ENCODE results near the gene KCNN1.

GRCh38 chr19:17996826-17997316 lies 30.0 kb downstream of the KCNN1 start:
- TF ChIP-seq, protein P1, sequence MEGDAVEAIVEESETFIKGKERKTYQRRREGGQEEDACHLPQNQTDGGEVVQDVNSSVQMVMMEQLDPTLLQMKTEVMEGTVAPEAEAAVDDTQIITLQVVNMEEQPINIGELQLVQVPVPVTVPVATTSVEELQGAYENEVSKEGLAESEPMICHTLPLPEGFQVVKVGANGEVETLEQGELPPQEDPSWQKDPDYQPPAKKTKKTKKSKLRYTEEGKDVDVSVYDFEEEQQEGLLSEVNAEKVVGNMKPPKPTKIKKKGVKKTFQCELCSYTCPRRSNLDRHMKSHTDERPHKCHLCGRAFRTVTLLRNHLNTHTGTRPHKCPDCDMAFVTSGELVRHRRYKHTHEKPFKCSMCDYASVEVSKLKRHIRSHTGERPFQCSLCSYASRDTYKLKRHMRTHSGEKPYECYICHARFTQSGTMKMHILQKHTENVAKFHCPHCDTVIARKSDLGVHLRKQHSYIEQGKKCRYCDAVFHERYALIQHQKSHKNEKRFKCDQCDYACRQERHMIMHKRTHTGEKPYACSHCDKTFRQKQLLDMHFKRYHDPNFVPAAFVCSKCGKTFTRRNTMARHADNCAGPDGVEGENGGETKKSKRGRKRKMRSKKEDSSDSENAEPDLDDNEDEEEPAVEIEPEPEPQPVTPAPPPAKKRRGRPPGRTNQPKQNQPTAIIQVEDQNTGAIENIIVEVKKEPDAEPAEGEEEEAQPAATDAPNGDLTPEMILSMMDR (IDR thresholded peaks at IDR 0.05; ENCODE audit: low read length): peak; percentile 96
- TF ChIP-seq EZH2 (IDR thresholded peaks at IDR 0.05; ENCODE audit: borderline replicate concordance, low read length): no peak
